GM12878 (cell line): ENCODE results near the gene SSC4D.

Source experiments
- CBFB ChIP-seq: IDR thresholded peaks from 2 replicates; pipeline ENCODE4 v1.6.1; 2016; ENCODE audit warnings: antibody characterized with exemption, low read depth
- CHD2 ChIP-seq: IDR thresholded peaks from 2 replicates; pipeline ENCODE4 v1.6.1; 2011; ENCODE audit warnings: low read depth, low read length, improper control_type of control experiment, borderline replicate concordance
- CHD4 ChIP-seq: fragments of 200-600 bp; sonication (generic); IDR thresholded peaks from 2 replicates; pipeline ENCODE4 v1.6.1; 2016; ENCODE audit warnings: mild to moderate bottlenecking
- CTCF ChIP-seq, 3 experiments: IDR thresholded peaks in 2 of 3; conservative IDR thresholded peaks in 1 of 3; 2 replicates each; pipeline ENCODE4 v1.5.1; 2011; ENCODE audit warnings: low read depth in 3 of 3, low read length in 3 of 3, mild to moderate bottlenecking in 3 of 3, control low read depth in 2 of 3, moderate library complexity in 2 of 3, inconsistent platforms in 1 of 3, mixed read lengths in 1 of 3; ENCODE audit not compliant: control insufficient read depth in 2 of 3, insufficient read depth in 1 of 3; ENCODE audit errors: extremely low read depth in 1 of 3
- NFYA ChIP-seq: IDR thresholded peaks from 2 replicates; pipeline ENCODE4 v1.6.1; 2011; ENCODE audit warnings: low read depth, mild to moderate bottlenecking, low read length, improper control_type of control experiment, borderline replicate concordance
- RAD21 ChIP-seq: IDR thresholded peaks from 2 replicates; pipeline ENCODE4 v1.6.1; 2011; ENCODE audit warnings: mild to moderate bottlenecking, low read depth, low read length, moderate library complexity; ENCODE audit not compliant: insufficient read depth
- TF ChIP-seq, protein P1 (sequence below): IDR thresholded peaks from 2 replicates; pipeline ENCODE4 v1.6.1; 2011; ENCODE audit warnings: mild to moderate bottlenecking, low read depth, low read length, moderate library complexity; ENCODE audit not compliant: insufficient replicate concordance
- TF ChIP-seq, protein P2 (sequence below): fragments of 450-650 bp; IDR thresholded peaks from 2 replicates; pipeline ENCODE4 v1.6.1; 2017; ENCODE audit warnings: mild to moderate bottlenecking, low read depth, inconsistent platforms; ENCODE audit not compliant: poor library complexity, severe bottlenecking
- TF ChIP-seq, protein P3 (sequence below): fragments of 450-650 bp; IDR thresholded peaks from 2 replicates; pipeline ENCODE4 v1.6.1; 2018; ENCODE audit warnings: borderline replicate concordance, mild to moderate bottlenecking; ENCODE audit not compliant: partially characterized antibody

GRCh38 chr7:76424413-76425111, 15.1 kb upstream of the SSC4D start, which contains the start of gene ZP3:
- TF ChIP-seq CTCF (IDR thresholded peaks at IDR 0.05 in 2 of 3, conservative IDR thresholded peaks at IDR 0.05 in 1 of 3; ENCODE audit: control insufficient read depth in 2 of 3, extremely low read depth in 1 of 3, insufficient read depth in 1 of 3, low read depth in 3 of 3, low read length in 3 of 3) (no peak), RAD21 (no peak), CHD2 (no peak), CBFB (no peak), NFYA (no peak), CHD4 (no peak)
- TF ChIP-seq, protein P1, sequence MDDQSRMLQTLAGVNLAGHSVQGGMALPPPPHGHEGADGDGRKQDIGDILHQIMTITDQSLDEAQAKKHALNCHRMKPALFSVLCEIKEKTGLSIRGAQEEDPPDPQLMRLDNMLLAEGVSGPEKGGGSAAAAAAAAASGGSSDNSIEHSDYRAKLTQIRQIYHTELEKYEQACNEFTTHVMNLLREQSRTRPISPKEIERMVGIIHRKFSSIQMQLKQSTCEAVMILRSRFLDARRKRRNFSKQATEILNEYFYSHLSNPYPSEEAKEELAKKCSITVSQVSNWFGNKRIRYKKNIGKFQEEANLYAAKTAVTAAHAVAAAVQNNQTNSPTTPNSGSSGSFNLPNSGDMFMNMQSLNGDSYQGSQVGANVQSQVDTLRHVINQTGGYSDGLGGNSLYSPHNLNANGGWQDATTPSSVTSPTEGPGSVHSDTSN = no peak
- TF ChIP-seq, protein P2, sequence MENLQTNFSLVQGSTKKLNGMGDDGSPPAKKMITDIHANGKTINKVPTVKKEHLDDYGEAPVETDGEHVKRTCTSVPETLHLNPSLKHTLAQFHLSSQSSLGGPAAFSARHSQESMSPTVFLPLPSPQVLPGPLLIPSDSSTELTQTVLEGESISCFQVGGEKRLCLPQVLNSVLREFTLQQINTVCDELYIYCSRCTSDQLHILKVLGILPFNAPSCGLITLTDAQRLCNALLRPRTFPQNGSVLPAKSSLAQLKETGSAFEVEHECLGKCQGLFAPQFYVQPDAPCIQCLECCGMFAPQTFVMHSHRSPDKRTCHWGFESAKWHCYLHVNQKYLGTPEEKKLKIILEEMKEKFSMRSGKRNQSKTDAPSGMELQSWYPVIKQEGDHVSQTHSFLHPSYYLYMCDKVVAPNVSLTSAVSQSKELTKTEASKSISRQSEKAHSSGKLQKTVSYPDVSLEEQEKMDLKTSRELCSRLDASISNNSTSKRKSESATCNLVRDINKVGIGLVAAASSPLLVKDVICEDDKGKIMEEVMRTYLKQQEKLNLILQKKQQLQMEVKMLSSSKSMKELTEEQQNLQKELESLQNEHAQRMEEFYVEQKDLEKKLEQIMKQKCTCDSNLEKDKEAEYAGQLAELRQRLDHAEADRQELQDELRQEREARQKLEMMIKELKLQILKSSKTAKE = no peak
- TF ChIP-seq, protein P3, sequence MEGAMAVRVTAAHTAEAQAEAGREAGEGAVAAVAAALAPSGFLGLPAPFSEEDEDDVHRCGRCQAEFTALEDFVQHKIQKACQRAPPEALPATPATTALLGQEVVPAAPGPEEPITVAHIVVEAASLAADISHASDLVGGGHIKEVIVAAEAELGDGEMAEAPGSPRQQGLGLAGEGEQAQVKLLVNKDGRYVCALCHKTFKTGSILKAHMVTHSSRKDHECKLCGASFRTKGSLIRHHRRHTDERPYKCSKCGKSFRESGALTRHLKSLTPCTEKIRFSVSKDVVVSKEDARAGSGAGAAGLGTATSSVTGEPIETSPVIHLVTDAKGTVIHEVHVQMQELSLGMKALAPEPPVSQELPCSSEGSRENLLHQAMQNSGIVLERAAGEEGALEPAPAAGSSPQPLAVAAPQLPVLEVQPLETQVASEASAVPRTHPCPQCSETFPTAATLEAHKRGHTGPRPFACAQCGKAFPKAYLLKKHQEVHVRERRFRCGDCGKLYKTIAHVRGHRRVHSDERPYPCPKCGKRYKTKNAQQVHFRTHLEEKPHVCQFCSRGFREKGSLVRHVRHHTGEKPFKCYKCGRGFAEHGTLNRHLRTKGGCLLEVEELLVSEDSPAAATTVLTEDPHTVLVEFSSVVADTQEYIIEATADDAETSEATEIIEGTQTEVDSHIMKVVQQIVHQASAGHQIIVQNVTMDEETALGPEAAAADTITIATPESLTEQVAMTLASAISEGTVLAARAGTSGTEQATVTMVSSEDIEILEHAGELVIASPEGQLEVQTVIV = no peak
